Peyer's patch (tissue), 4 donors: Measurements from ENCODE around the gene CLTB. TPM values are rescaled to one million over a fixed set of nuclear protein-coding genes. Genes with fewer than 3 reads are reported as not detected.

Source experiments
- DNase-seq, 3 donors: peaks; one replicate each; pipeline ENCODE4 v3.0.0-alpha.2; 2017 to 2019
- H3K27ac ChIP-seq, 4 donors: fragments of 200-600 bp; sonication (generic); one replicate each; pipeline ENCODE4 v1.5.1; 2016 to 2019
- H3K27me3 ChIP-seq, 2 donors: fragments of 200-600 bp; sonication (generic); one replicate each; pipeline ENCODE4 v1.5.1; 2019
- H3K36me3 ChIP-seq, 3 donors: fragments of 200-600 bp; sonication (generic); one replicate each; pipeline ENCODE4 v1.5.1; 2016 to 2019
- H3K4me1 ChIP-seq, 4 donors: fragments of 200-600 bp; sonication (generic); one replicate each; pipeline ENCODE4 v1.5.1; 2016 to 2019
- H3K4me3 ChIP-seq, 4 donors: fragments of 200-600 bp; sonication (generic); 1 replicate in 3 of 4; 2 replicates in 1 of 4; pipeline ENCODE4 v1.5.1; 2016 to 2019; ENCODE audit warnings: mild to moderate bottlenecking in 1 of 4
- H3K9me3 ChIP-seq, 4 donors: fragments of 200-600 bp; sonication (generic); one replicate each; pipeline ENCODE4 v1.5.1; 2016 to 2019; ENCODE audit warnings: mild to moderate bottlenecking in 1 of 4
- POLR2A ChIP-seq, 2 donors: fragments of 450-650 bp; IDR thresholded peaks; one replicate each; pipeline ENCODE4 v1.5.1; 2017; ENCODE audit warnings: antibody characterized with exemption in 2 of 2, mild to moderate bottlenecking in 2 of 2, moderate library complexity in 2 of 2
- total RNA-seq, 4 donors: library from RNA; depleted of rRNA; stranded (reverse); fragments of >200 nt; gene quantifications; one replicate each; pipeline ENCODE4 v1.1.0, GENCODE V29; 2016
- TF ChIP-seq, protein P1 (sequence below), 6 experiments: fragments of 450-650 bp in 4 of 6; fragments of 200-600 bp in 2 of 6; sonication (generic) in 1 of 6; IDR thresholded peaks; one replicate each; pipeline ENCODE4 v1.5.1; 2017 to 2019; ENCODE audit warnings: antibody characterized with exemption in 6 of 6, mild to moderate bottlenecking in 3 of 6, moderate library complexity in 1 of 6

CLTB gene
- total RNA-seq, 4 donors from 2014 or later, result 87.5 to 211 (median 196) TPM

DNA sequence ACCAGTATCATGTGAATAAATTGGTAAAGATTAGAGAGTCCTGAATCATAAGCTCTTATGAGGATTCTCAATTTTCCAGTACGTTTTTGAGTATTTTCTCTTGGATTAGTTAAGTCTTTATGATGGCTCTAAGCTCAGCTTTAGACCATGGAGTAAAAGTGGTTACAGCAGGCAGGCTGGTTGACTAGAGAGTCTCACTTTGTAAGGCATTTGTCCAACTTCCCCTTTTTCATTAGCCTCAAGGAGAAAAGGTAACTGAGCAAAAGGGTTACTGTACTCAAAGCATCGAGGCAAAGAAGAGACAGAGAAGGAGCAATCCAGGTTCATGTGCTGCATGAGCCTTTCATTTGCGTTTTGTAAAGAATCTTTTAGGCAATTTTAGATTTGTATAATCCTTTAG, 36.5 kb downstream of the CLTB start:
- Histone ChIP-seq H3K36me3 (peaks cover 0 to 38% (median 0%) of the 10 kb centered on the region in 3 donors), H3K4me1 (no peaks in the 10 kb centered on the region), H3K4me3 (no peak overlapping the region), H3K27me3 (no peaks in the 10 kb centered on the region), H3K27ac (no peak overlapping the region), H3K9me3 (no peaks in the 10 kb centered on the region)
- TF ChIP-seq, protein P1, sequence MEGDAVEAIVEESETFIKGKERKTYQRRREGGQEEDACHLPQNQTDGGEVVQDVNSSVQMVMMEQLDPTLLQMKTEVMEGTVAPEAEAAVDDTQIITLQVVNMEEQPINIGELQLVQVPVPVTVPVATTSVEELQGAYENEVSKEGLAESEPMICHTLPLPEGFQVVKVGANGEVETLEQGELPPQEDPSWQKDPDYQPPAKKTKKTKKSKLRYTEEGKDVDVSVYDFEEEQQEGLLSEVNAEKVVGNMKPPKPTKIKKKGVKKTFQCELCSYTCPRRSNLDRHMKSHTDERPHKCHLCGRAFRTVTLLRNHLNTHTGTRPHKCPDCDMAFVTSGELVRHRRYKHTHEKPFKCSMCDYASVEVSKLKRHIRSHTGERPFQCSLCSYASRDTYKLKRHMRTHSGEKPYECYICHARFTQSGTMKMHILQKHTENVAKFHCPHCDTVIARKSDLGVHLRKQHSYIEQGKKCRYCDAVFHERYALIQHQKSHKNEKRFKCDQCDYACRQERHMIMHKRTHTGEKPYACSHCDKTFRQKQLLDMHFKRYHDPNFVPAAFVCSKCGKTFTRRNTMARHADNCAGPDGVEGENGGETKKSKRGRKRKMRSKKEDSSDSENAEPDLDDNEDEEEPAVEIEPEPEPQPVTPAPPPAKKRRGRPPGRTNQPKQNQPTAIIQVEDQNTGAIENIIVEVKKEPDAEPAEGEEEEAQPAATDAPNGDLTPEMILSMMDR (IDR thresholded peaks at IDR 0.05), result no peak
- TF ChIP-seq POLR2A (IDR thresholded peaks at IDR 0.05), result no peak
- DNase-seq, result no peak

DNA sequence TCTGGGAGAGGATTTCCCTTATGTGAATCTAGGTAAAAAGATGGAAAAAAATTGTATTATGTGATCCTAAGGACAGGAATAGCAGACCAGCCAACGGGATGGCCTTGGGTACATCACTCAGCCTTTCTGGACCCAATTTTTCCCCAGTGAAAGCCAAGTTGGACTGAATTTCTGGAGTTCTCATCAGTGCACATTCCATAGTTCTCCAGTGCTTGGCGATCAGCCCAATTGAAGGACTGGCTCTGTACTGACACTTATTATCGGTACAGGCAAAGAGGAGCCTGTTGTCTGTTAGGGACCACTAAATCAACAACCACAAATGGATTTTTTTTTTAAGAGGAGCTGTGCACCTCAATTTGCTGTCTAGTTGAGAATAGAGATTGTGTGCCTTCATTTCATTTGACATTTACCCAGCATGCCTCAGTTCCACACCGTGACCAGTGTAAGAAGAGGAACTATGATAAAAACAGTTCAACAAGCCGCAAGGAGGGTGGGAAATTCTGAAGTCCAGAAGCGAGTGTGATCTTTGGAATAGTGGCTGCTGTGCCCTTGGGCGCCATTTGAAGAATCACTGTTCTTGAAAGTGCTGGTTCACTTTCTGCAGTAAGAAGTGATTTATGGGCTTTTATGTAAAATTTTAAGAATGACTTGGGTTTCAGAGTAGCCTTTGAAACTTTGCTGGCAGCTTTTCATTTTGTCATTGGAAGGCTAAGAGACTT, 43.1 kb downstream of the CLTB start:
- H3K27me3 ChIP-seq, result no peaks in the 10 kb centered on the region
- TF ChIP-seq POLR2A (IDR thresholded peaks at IDR 0.05), result no peak
- TF ChIP-seq, protein P1 (IDR thresholded peaks at IDR 0.05), result no peak
- no peak overlapping the region for H3K4me3 ChIP-seq
- H3K4me1 ChIP-seq, result no peaks in the 10 kb centered on the region
- H3K27ac ChIP-seq, result no peak overlapping the region
- no peak for DNase-seq
- no peaks in the 10 kb centered on the region for H3K36me3 ChIP-seq
- no peaks in the 10 kb centered on the region for H3K9me3 ChIP-seq

DNA sequence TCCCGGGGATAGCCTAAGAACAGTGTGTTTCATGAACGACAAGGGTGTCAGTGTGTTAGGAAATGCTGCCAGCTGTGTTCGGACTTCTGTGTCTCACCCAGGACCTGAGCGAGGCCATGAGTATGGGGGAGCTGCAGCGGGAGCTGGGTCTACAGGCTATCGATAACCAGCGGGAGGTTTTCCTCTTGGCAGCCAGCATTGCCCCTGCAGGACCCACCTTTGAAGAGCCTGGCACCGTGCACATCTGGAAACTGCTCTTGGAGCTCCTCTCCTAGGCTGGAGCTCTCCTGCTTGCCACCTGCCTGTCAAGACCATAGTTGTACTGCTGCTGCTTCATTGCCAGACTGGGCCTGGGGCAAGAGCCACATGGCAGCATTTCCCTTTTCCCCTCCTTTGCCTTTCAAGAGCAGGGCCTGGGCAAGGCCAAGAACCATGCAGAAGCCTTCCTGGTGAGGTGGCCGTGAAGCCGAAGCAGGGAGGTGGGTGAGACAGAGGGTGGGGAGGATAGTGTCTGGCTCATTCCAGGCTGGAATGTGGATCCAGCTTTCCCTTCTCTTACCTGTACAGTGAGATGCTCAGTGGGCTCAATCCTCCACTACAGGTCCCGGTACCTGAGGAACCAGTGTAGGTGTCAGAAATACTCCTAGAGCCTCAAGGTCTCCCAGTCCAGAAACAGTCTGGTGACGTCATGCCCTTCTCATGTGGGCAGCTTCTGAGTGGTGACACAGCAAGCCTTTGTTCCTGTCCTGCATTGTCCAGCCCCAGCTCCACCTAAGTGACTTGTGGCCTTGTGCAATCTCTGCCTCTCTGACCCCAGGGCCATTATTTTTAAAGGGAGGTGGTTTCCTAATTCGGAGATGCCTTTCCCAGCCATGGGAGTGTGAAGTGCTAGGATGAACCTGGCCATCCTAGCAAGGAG, 44.5 kb downstream of the CLTB start:
- Histone ChIP-seq H3K4me1 (no peaks in the 10 kb centered on the region), H3K36me3 (no peaks in the 10 kb centered on the region), H3K9me3 (no peaks in the 10 kb centered on the region), H3K27me3 (no peaks in the 10 kb centered on the region), H3K4me3 (no peak overlapping the region), H3K27ac (no peak overlapping the region)
- no peak for TF ChIP-seq POLR2A (IDR thresholded peaks at IDR 0.05)
- TF ChIP-seq, protein P1 (IDR thresholded peaks at IDR 0.05), result no peak
- peak in 1 of 3 donors; percentile 29 for DNase-seq

DNA sequence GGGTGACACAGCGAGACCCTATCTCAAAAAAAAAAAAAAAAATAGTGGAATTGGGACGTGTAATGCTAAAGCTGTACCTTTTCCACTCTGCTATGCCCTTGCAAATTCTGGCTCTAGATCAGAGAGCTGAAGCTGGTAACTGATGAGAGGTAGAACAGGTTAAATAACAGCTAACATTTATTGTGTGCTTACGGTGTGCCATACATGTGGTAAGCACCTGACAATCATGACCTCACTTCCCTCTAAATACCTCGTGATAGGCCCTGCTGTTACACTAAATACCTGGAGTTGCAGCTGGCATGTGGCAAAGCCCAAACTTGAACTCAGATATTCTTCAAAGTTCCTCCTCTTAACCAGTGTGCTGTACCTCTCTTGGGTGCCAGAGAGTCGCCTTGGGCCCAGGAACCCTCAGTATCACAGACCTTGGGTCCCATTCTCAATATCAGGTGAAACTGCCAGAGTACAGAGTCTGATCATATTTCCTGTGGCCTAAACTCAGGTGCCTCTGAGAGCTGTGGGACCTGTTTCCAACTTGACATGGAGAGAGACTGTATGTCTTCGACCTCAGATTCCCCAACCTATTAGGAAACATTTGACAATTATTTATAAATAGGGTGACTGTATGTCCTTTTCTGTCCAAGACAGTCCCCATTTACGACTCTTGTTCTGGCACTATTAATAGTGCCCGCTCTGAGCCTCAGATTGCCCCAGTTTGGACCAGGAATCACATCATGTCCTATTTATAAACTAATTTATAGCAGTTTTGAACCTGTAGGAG, 46.2 kb downstream of the CLTB start:
- Histone ChIP-seq H3K36me3 (no peaks in the 10 kb centered on the region), H3K4me3 (no peak overlapping the region), H3K27me3 (no peaks in the 10 kb centered on the region), H3K9me3 (no peaks in the 10 kb centered on the region), H3K4me1 (peaks cover 0 to 9% (median 4%) of the 10 kb centered on the region in 4 donors), H3K27ac (no peak overlapping the region)
- DNase-seq, result no peak
- TF ChIP-seq, protein P1 (IDR thresholded peaks at IDR 0.05), result no peak
- no peak for TF ChIP-seq POLR2A (IDR thresholded peaks at IDR 0.05)

DNA sequence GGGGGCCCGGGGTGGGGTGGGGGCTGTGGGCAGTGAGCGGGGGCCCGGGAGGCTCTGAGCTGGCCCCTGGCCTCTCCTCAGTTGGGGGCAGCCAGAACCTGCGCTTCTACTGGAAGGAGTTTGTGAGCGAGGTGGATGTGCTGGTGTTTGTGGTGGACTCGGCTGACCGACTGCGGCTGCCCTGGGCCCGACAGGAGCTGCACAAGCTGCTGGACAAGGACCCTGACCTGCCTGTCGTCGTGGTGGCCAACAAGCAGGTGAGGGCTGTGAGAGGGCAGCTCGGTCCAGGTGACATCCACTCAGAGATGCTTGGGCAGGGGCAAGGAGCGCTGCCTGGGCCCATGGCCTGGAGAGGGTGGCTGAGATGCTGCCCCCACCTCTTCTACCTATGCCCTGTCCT, 47.6 kb downstream of the CLTB start:
- Histone ChIP-seq H3K27me3 (no peaks in the 10 kb centered on the region), H3K9me3 (no peaks in the 10 kb centered on the region), H3K36me3 (no peaks in the 10 kb centered on the region), H3K4me3 (no peak overlapping the region), H3K4me1 (peaks cover 0 to 15% (median 6%) of the 10 kb centered on the region in 4 donors), H3K27ac (no peak overlapping the region)
- TF ChIP-seq, protein P1 (IDR thresholded peaks at IDR 0.05), result no peak
- no peak for TF ChIP-seq POLR2A (IDR thresholded peaks at IDR 0.05)
- DNase-seq, result no peak
